NCI-H460 (cell line): ENCODE measurements around the gene MRPS35. TPM values are rescaled to one million over a fixed set of nuclear protein-coding genes. Genes with fewer than 3 reads are reported as not detected.

Source experiments
- DNase-seq: peaks from one replicate; pipeline ENCODE4 v3.0.0-alpha.2; 2016; ENCODE audit warnings: low read depth; ENCODE audit errors: extremely low read depth
- polyA plus RNA-seq: library from polyadenylated mRNA; depleted of rRNA; stranded (reverse); fragments of >200 nt; gene quantifications from 2 replicates; pipeline ENCODE4 v1.2.3, GENCODE V29; 2014; cell fraction: nucleus; rRNA removed
- total RNA-seq: library from RNA; depleted of rRNA; stranded (reverse); fragments of >200 nt; shearing (Covaris generic); gene quantifications from 2 replicates; pipeline ENCODE4 v1.2.3, GENCODE V29; 2014; rRNA removed

The MRPS35 gene
- total RNA-seq, result 138 and 139 TPM in 2 replicates
- polyA plus RNA-seq, result 86.4 and 89.3 TPM in 2 replicates

GRCh38 chr12:27710592-27711316 is at the start of gene MRPS35:
Gene MRPS35, plus strand, starts transcription at chr12:27710832. Its CDS starts 12 bp downstream, at chr12:27710844.
- DNase-seq, result peak; percentile 74

GRCh38 chr12:27665704-27666103 is 44.9 kb upstream of the MRPS35 start:
- no peak for DNase-seq

- DNase-seq, result no peak
Observed at GRCh38 chr12:27666510-27666909, 44.1 kb upstream of the MRPS35 start.

GRCh38 chr12:27667540-27667939 is 43.1 kb upstream of the MRPS35 start:
- no peak for DNase-seq

- DNase-seq, result no peak
Observed at GRCh38 chr12:27672051-27672450, 38.6 kb upstream of the MRPS35 start.

- DNase-seq, result no peak
Observed at GRCh38 chr12:27672643-27673042, 38.0 kb upstream of the MRPS35 start.

GRCh38 chr12:27673101-27673718 is 37.4 kb upstream of the MRPS35 start:
- no peak for DNase-seq

GRCh38 chr12:27674989-27675388 is 35.6 kb upstream of the MRPS35 start:
- DNase-seq, result no peak

GRCh38 chr12:27680619-27681018 is 30.0 kb upstream of the MRPS35 start:
- DNase-seq, result no peak

- DNase-seq, result no peak
Observed at GRCh38 chr12:27682534-27682933, 28.1 kb upstream of the MRPS35 start.

- no peak for DNase-seq
Observed at GRCh38 chr12:27685274-27685673, 25.4 kb upstream of the MRPS35 start.

GRCh38 chr12:27686147-27686546 is 24.5 kb upstream of the MRPS35 start:
- DNase-seq, result no peak

- no peak for DNase-seq
Observed at GRCh38 chr12:27688671-27689070, 22.0 kb upstream of the MRPS35 start.

- no peak for DNase-seq
Observed at GRCh38 chr12:27689558-27690180, 21.0 kb upstream of the MRPS35 start.

GRCh38 chr12:27693403-27693802 is 17.2 kb upstream of the MRPS35 start:
- DNase-seq, result no peak

- DNase-seq, result no peak
Observed at GRCh38 chr12:27695556-27696292, 14.9 kb upstream of the MRPS35 start.

- no peak for DNase-seq
Observed at GRCh38 chr12:27696293-27696652, 14.4 kb upstream of the MRPS35 start, which contains the start of gene REP15. Gene REP15, plus strand, starts transcription at chr12:27696447. Its CDS starts 116 bp downstream, at chr12:27696563.

- DNase-seq, result no peak
Observed at GRCh38 chr12:27696864-27697564, 13.6 kb upstream of the MRPS35 start.

GRCh38 chr12:27703720-27704452 is 6.7 kb upstream of the MRPS35 start:
- DNase-seq, result peak; percentile 88

GRCh38 chr12:27705263-27705662 is 5.4 kb upstream of the MRPS35 start:
- no peak for DNase-seq
